ENCODE results near the gene TARP.
A peak's percentile ranks its signal among the peaks of the same experiment; 100 is the strongest.

TARP gene

DNA sequence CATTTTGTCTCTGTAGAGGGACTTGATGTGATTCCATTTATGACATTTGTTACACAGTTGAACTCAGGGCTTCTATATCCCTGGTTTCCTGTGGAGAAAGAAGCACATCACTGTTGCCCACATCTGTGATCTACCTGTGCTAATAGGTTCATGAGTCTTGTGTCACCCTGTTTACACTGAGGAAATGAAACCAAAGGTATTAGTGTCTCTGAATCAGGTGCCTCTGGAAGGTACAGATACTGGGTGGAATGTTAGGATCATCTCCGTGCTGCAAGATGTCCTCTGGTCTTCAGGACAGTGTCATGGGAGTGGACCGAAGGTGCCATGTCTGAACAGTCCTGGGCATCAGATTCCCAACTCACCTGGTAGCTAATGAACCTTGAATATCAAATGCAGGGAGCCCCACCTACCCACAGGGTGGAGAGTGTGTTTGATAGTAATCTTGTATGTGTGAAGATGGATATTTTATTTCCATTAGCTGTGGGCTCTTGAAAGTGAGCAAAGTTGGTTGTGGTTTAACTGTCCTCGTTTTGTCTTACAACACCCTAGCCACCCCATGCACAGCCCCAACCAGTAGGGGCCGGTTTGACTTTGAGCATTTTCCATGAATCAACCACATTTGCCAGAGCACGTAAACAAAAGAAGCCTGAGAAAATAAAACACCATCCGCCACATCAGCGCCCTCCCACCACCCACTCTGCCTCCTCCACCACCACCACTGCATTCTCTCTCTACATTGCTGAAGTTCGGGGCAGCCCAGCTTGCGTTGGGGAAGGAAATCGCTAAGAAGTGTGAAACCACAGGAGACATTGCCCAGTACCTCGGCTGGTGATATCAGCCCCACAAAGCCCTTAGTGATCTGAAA is 40.7 kb downstream of the TARP start:
- TF ChIP-seq, protein P1, sequence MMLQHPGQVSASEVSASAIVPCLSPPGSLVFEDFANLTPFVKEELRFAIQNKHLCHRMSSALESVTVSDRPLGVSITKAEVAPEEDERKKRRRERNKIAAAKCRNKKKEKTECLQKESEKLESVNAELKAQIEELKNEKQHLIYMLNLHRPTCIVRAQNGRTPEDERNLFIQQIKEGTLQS (IDR thresholded peaks at IDR 0.05) = no peak
- no peak for TF ChIP-seq RAD21 (IDR thresholded peaks at IDR 0.05)
- TF ChIP-seq, protein P2, sequence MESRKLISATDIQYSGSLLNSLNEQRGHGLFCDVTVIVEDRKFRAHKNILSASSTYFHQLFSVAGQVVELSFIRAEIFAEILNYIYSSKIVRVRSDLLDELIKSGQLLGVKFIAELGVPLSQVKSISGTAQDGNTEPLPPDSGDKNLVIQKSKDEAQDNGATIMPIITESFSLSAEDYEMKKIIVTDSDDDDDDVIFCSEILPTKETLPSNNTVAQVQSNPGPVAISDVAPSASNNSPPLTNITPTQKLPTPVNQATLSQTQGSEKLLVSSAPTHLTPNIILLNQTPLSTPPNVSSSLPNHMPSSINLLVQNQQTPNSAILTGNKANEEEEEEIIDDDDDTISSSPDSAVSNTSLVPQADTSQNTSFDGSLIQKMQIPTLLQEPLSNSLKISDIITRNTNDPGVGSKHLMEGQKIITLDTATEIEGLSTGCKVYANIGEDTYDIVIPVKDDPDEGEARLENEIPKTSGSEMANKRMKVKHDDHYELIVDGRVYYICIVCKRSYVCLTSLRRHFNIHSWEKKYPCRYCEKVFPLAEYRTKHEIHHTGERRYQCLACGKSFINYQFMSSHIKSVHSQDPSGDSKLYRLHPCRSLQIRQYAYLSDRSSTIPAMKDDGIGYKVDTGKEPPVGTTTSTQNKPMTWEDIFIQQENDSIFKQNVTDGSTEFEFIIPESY (IDR thresholded peaks at IDR 0.05) = no peak
- TF ChIP-seq FOXA1 (IDR thresholded peaks at IDR 0.05) = no peak
- H3K27ac ChIP-seq (ENCODE audit: low read depth in 1 of 2, low read length in 2 of 2) = peak overlapping the region in 1 of 2 donors; percentile 40
- H3K4me3 ChIP-seq (ENCODE audit: low read depth in 1 of 3, low read length in 3 of 3) = no peak overlapping the region
- 76% methylated on average over 11 of the region's 11 CpGs for WGBS
- H3K4me1 ChIP-seq (ENCODE audit: control insufficient read depth in 4 of 4, insufficient read depth in 4 of 4, low read length in 3 of 4) = no peaks in the 10 kb centered on the region
- no peaks in the 10 kb centered on the region for H3K27me3 ChIP-seq (ENCODE audit: control insufficient read depth in 4 of 4, insufficient read depth in 4 of 4, low read length in 3 of 4)
- H3K9ac ChIP-seq (ENCODE audit: low read depth in 1 of 2, low read length in 2 of 2) = no peak overlapping the region
- H3K9me3 ChIP-seq (ENCODE audit: control insufficient read depth in 4 of 4, low read length in 3 of 4) = no peaks in the 10 kb centered on the region
- H3K36me3 ChIP-seq (ENCODE audit: control insufficient read depth in 4 of 4, insufficient read depth in 3 of 4, low read depth in 1 of 4, low read length in 3 of 4) = peaks cover 0 to 16% (median 9%) of the 10 kb centered on the region in 4 donors
- no peak for DNase-seq (ENCODE audit: low spot score)

DNA sequence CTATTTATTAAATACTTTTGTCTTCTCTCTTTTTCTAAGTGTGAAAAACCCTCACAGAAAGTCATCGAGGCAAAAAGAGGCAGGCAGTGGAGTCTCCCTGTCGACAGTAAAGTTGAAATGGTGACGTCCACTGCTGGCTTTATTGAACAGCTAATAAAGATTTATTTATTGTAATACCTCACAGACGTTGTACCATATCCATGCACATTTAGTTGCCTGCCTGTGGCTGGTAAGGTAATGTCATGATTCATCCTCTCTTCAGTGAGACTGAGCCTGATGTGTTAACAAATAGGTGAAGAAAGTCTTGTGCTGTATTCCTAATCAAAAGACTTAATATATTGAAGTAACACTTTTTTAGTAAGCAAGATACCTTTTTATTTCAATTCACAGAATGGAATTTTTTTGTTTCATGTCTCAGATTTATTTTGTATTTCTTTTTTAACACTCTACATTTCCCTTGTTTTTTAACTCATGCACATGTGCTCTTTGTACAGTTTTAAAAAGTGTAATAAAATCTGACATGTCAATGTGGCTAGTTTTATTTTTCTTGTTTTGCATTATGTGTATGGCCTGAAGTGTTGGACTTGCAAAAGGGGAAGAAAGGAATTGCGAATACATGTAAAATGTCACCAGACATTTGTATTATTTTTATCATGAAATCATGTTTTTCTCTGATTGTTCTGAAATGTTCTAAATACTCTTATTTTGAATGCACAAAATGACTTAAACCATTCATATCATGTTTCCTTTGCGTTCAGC is 43.4 kb downstream of the TARP start:
- H3K9ac ChIP-seq (ENCODE audit: low read depth in 1 of 2, low read length in 2 of 2) = no peak overlapping the region
- H3K36me3 ChIP-seq (ENCODE audit: control insufficient read depth in 4 of 4, insufficient read depth in 3 of 4, low read depth in 1 of 4, low read length in 3 of 4) = peaks cover 0 to 16% (median 11%) of the 10 kb centered on the region in 4 donors
- no peaks in the 10 kb centered on the region for H3K9me3 ChIP-seq (ENCODE audit: control insufficient read depth in 4 of 4, low read length in 3 of 4)
- DNase-seq (ENCODE audit: low spot score) = no peak
- no peaks in the 10 kb centered on the region for H3K4me1 ChIP-seq (ENCODE audit: control insufficient read depth in 4 of 4, insufficient read depth in 4 of 4, low read length in 3 of 4)
- WGBS = 91% methylated on average over 6 of the region's 6 CpGs
- H3K4me3 ChIP-seq (ENCODE audit: low read depth in 1 of 3, low read length in 3 of 3) = no peak overlapping the region
- no peak overlapping the region for H3K27ac ChIP-seq (ENCODE audit: low read depth in 1 of 2, low read length in 2 of 2)
- no peaks in the 10 kb centered on the region for H3K27me3 ChIP-seq (ENCODE audit: control insufficient read depth in 4 of 4, insufficient read depth in 4 of 4, low read length in 3 of 4)
- TF ChIP-seq EGR1 (IDR thresholded peaks at IDR 0.05; ENCODE audit: low read depth in 2 of 2) = no peak
- no peak for TF ChIP-seq HNF4G (IDR thresholded peaks at IDR 0.05)
- TF ChIP-seq HNF4A (conservative IDR thresholded peaks at IDR 0.05) = no peak
- TF ChIP-seq, protein P1 (IDR thresholded peaks at IDR 0.05) = no peak
- TF ChIP-seq YY1 (IDR thresholded peaks at IDR 0.05) = no peak
- no peak for TF ChIP-seq TAF1 (conservative IDR thresholded peaks at IDR 0.05)
- TF ChIP-seq JUND (IDR thresholded peaks at IDR 0.05) = no peak
- TF ChIP-seq FOXA1 (IDR thresholded peaks at IDR 0.05) = no peak
- TF ChIP-seq SP1 (IDR thresholded peaks at IDR 0.05) = no peak
- TF ChIP-seq RXRA (IDR thresholded peaks at IDR 0.05) = no peak
- TF ChIP-seq, protein P3, sequence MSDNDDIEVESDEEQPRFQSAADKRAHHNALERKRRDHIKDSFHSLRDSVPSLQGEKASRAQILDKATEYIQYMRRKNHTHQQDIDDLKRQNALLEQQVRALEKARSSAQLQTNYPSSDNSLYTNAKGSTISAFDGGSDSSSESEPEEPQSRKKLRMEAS (IDR thresholded peaks at IDR 0.05) = no peak
- TF ChIP-seq, protein P2 (IDR thresholded peaks at IDR 0.05) = no peak
